Stimulated activated CD8-positive, alpha-beta memory T cell treated with anti-CD3 and anti-CD28 coated beads, Interleukin-7, amount 100 ng/mL, for 4 hours (primary cell): Measurements from ENCODE around the gene GOLGA6L7.
"Not testable (repeated sequence)": the region's sequence is repeated elsewhere in the genome, so short reads cannot be mapped to it uniquely, and the experiment has no call there.

Experiments
- DNase-seq, 2 donors: peaks; one replicate each; pipeline ENCODE4 v3.0.0-alpha.2; 2020; ENCODE audit warnings: low read depth in 2 of 2

Gene GOLGA6L7

DNA sequence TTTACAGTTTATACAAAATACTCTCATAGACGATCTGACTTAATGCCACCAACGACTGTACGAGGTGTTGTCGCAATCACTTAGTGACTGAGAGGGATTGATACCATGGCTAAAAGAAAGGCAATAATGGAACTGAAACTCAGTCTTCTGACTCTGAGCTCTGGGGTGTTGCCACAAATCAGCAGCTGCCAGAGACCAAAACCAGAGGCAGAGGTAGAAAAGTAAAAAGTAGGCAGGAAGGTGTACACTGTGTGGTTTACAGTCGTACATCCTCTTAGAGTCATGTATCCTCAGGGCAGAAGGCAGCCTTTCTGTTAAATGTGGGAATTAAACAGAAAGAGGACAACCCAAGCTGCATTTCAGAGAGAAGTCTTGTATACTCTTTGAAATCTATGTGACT, 1.2 kb downstream of the GOLGA6L7 start:
- not testable (repeated sequence) for DNase-seq

DNA sequence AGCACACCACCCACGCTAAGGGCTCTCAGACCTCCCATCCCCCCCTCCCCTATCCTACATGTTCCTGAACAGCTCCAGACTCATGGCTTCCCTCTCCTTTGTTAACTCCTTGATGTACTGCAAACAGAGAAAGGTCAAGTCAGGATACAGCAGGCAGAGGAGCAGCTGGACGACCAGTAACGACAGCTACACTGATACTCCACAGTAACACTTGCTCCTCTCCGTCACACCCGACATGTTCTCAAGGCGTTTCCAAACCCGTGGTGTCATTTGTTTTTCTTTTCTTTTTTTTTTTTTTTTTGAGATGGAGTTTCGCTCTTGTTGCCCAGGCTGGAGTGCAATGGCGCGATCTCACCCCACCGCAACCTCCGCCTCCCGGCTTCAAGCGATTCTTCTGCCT, 4.3 kb downstream of the GOLGA6L7 start:
- not testable (repeated sequence) for DNase-seq

GRCh38 chr15:28843520-28843919, 4.9 kb downstream of the GOLGA6L7 start:
- DNase-seq, result not testable (repeated sequence)

GRCh38 chr15:28842210-28842609, 6.2 kb downstream of the GOLGA6L7 start:
- DNase-seq, result not testable (repeated sequence)

- DNase-seq, result not testable (repeated sequence)
Measured at GRCh38 chr15:28840285-28840684, 8.2 kb downstream of the GOLGA6L7 start.

DNA sequence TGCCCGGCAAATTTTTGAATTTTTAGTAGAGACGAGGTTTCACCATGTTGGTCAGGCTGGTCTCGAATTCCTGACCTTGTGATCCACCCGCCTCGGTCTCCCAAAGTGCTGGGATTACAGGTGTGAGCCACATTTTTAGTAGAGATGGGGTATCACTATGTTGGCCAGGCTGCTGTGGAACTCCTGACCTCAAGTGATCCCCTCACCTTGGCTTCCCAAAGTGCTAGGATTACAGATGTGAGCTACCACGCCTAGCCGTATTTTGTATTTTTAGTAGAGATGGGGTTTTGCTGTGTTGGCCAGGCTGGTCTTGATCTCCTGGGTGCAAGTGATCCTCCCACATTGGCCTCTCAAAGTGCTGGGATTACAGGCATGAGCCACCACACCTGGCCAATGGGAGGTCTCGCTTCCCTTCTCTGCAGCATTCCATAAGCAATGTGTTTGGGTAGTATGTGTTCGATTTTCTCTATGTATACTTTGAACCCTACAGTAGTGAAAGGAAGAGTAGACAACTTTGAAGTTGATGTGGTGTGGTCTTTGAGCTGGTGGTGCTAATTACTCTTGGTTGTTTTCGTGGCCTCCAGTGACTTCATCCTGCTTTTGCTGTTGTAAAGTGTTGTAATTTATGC, 13.4 kb downstream of the GOLGA6L7 start:
- not testable (repeated sequence) for DNase-seq

DNA sequence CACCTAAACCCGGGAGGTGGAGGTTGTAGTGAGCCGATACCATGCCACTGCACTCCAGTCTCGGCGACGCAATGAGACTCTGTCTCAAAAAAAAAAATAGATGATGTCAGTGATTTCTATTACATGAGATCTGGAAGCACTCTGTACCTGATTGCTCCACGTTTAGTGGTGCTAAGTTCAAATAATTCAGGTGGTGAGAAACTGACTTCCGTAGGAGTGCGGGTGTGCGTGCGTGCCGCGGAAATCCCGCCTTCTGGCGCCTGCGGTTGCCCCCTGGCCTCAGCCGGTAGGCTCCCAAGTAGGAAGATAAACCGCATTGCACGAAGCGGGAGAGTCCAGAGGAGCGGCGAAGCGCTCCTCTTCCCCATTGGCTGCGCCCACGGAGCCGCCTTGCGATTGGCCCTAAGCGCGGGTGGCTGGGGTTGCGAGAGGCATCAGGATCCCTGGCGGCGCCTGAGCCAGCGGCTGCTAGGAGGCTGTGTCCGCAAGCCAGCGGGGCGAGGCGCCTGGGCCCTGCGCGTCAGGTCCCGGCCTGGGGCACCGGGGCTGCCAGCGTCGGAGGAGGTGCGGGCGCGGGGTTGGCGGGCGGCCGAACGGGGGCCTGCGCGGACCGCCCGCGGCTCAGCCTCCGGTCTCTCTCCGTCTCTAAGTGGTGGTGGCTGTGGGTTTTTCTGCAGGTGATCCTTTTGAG, 16.4 kb downstream of the GOLGA6L7 start:
- DNase-seq, result peak; percentile 22 to 55

DNA sequence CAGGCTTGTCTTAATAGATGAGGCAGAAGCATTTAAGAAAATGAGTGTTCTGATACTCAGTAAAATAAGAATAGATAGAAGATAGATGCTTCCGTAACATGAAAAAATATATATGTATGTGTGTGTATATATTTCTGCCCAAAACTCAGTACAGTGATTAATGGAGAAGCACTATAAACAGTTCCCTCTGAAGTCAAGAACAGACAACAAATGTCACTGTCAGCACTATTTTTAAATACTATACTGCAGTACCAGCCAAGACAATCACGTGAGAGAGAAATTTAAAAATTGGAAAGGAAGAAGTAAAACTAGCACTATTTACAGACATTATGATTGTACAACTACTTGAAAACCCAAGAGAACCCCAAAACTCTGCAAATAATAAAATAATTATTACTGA, 27.0 kb downstream of the GOLGA6L7 start:
- DNase-seq, result not testable (repeated sequence)

DNA sequence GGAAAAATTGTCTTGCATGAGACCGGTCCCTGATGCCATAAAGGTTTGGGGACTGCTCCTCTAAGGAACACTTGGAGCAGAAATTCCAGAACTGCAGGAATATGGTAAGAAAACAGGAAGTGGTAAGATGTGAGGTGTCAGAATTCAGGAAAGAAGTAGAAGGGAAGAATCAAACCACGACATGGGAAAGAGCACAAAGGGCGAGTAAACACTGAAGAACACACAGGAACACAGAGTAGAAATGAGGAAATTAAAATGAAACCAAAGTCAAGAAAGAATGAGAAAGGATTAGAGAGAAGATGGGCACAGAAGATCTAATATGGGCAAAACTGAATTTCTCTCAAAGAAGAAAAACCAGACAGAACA, 28.5 kb downstream of the GOLGA6L7 start:
- not testable (repeated sequence) for DNase-seq

DNA sequence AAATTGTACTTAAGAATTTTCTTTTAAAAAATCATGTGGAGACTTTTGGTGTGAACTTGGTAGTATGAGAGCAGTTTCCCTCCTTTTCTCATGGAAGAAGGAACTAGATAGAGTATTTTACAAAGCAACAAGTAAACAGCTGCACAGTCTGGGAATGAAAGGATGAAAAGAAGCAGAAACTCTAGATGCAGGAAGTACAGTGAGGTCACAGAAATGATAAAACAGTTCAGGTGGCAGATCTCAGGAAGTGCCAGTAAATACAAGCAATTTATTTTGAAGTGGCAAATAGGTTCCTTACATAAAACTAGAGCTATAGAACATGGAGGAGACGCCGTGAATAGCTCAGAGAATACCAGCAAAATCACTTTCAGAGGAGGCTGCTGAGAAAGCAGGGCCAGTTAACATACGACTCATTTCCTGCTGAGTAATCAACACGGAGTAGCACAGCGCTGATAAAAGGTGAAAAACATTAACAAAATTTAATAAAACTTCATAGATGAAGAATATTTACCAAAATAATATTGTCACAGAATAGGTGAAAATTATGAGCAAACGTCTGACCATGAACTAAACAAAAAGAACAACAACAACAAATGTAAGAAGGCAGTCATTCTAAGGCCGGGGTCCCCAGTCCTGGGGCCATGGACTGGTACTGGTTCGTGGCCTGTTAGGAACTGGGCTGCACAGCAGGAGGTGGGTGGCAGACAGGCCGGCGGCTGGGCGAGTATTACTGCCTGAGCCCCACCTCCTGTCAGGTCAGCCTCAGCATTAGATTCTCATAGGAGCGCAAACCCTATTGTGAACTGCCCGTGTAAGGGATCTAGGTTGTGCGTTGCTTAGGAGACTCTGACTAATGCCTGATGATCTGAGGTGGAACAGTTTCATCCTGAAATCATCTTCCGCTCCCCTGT, 29.2 kb downstream of the GOLGA6L7 start:
- not testable (repeated sequence) for DNase-seq

GRCh38 chr15:28818168-28818567, 30.3 kb downstream of the GOLGA6L7 start:
- not testable (repeated sequence) for DNase-seq

GRCh38 chr15:28814059-28814458, 34.4 kb downstream of the GOLGA6L7 start:
- not testable (repeated sequence) for DNase-seq

DNA sequence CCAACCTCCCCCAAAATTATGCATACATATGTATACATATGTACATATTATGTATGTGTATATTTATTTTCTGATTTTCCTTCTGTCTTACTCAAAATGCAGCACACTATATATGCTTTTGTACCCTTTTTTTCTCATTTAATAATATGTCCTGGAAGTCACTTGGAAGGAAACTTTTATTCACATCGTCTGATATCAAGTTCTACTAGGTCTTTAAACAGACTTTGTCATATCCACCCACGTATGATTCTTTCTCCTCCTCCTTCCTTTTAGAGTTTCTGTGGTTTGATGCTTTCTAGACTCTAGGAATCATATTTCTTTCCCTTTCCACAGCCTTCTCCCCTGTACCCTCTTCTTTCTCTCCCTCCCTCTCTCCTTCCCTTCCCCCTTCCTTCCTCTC, 35.1 kb downstream of the GOLGA6L7 start:
- not testable (repeated sequence) for DNase-seq

DNA sequence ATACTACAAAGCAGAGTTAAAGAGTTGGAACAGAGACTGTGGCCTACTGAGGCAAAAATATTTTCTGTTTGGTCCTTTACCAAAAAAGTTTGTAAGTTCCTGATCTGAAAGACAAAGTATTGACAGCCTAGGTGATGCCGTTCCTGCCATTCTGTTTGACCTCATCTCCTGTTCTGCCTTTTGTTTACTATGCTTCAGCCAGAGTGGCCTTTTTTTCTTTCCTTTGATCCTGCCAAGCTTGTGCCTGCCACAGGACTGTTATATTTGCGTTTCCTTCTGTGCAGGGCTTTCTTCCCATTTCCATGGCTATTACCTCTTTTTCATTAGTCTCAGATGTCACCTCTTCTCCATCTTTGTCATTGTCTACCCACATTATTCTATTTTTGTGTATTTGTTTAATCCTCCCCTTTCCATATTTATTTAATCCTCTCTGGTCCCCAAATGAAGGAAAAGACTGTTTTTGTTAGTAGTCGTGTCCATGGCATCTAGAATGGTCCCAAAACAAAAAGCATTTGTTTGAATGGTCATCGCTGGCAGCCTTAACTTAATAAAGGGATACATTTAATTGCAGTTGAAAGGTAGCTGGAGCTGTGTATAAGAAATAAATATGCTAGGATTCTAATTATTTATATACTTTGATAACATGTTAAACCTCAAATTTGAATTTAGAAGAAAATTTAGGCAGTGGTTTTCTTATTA, 36.4 kb downstream of the GOLGA6L7 start:
- DNase-seq, result not testable (repeated sequence)

GRCh38 chr15:28810444-28810843, 38.0 kb downstream of the GOLGA6L7 start:
- DNase-seq, result not testable (repeated sequence)

DNA sequence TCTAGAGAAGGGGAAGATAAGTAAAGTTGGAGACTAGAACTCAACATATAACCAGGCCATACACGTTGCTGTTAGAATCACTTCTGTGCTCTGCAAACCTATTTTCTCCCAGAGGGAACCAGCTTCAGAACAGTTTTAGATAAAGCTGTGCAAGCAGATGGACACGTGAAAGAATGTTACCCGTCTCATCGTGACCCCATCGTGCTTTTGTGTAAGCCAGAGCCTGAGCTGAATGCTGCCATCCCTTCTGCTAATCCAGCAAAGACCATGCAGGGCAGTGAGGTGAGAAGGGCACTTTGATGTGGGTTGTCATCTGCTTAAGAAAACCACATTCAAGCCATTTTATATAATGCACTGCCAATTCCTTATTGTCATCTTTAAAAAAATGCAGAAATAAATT, 40.3 kb downstream of the GOLGA6L7 start:
- DNase-seq, result not testable (repeated sequence)

GRCh38 chr15:28800366-28800765, 48.1 kb downstream of the GOLGA6L7 start:
- DNase-seq, result not testable (repeated sequence)

DNA sequence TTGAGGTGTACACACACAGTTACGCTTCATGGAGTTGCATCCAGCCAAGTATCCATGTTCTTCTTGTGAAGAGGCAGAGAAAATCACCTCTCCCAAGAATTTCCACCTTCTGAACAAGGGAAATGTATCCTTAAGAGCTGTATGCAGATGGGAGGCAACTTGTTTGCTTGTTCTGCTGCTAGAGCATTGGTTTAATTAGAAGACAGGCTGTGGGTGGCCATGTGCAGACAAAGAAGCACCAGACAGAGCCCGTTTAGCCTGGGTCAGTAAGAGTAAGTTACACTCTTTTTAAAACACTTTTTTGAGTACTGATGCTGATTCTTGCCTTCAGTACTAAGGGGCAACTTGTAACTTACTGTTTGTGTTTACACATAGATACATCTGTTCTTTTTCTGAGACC, 50.2 kb downstream of the GOLGA6L7 start:
- not testable (repeated sequence) for DNase-seq

- not testable (repeated sequence) for DNase-seq
Measured at GRCh38 chr15:28794231-28794630, 54.2 kb downstream of the GOLGA6L7 start.
